Activated T-cell treated with anti-CD3 and anti-CD28 coated beads for 1 hour (primary cell): ENCODE measurements around the gene RUBCNL.

Experiments
- DNase-seq: peaks from one replicate; pipeline ENCODE4 v3.0.0-alpha.2; 2020; ENCODE audit warnings: low read depth

RUBCNL gene

GRCh38 chr13:46304546-46304945 lies 82.5 kb downstream of the RUBCNL start:
- no peak for DNase-seq

GRCh38 chr13:46303742-46304385 lies 83.2 kb downstream of the RUBCNL start:
- no peak for DNase-seq

DNA sequence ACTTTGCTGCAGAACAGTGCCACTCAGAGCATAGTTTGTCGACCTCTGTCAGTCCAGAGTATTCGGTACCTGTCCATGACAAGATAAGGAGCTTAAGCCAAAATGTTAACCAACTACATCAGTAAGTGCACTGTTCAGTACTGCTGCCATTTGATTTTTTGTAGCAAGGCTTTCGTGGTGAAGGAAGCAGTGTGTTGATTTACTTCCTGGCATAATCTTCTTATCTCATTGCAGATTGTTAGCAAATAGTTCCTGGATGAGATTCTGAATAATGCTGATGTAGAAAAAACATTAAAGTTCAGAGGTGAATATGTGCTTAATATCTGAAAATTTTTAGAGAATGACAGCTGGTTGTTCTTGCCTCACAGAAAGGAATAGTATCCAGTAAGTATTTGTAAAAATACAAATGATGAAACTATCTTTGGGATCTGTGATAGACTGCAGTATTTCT lies 89.7 kb downstream of the RUBCNL start:
- no peak for DNase-seq

DNA sequence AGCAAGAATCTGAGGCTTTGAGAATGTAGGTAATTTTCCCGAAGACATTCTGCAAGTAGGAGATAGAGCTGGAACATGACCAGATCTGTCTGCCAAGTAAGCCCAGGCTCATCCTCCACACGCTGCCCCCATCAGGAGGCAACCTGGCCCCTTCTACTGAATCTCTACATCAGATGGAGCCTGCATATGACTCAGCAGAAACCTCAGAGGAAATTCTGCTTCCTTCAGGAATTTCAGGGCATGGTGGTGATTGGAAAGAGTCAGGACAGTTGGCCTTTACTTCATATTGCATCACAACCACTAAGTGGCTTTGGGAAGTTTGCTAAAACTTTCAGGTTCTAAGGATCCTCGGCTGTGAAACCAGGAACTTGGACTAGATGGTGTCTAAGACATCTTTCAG lies 90.1 kb downstream of the RUBCNL start:
- no peak for DNase-seq

DNA sequence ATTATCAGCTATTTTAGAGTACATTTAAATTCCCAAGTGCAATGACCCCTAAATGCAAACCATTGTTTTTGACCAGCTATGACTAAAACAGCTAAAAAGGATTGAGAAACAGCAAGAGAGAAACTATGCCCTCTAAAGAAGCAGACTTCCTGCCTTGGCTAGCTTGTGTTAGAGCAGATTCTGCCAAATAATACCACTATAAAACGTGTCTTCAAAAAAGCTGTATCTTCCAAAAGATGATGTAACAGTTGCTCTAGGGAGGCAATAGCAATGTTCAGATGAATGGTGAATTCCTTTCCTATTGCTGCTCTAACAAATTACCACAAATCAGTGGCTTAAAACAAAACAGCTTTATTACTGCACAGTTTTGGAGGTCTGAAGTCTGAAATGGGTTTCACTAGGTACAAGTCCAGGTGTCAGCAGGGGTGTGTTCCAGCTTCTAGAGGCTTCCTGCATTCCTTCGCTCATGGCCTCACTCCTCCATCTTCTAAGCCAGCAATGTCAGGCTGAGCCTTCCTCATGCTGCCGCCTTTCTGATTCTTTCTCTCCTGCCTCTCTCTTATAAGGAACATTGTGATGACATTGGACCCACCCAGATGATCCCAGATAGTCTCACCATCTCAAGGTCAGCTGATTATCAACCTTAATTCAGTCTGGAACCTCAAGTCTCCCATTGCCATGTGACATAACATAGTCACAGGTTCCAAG lies 90.8 kb downstream of the RUBCNL start:
- no peak for DNase-seq

DNA sequence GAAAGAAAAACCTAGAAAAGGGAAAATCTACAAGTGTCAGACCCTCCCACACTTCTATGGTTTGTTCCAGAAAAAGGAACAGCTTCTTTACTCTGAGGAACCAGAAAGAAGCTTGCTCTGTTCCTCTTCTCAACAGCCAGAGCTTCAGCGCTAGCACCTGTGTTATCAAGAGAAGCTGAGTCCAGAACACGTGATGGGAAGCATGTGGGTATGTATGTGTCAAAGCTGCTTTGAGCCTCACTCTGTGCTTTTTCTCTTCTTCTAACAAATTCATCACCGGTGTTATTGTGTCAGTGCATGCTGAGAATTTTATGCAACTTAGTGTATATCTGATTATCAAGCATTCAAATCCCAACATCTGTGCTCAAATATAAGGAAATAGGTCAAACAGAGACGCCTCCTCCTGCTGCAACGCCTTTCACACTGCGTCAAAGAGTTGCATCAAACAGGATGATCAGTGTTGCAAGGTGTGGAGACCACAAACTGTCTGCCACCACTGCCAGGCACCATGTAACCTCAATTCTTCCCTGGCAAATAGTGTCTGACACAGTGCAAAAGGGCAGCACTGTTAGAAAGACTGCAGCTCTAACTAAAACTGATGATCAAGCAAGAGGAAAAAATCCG lies 91.4 kb downstream of the RUBCNL start:
- DNase-seq, result peak; percentile 23

- no peak for DNase-seq
Measured at GRCh38 chr13:46293436-46293835, 93.6 kb downstream of the RUBCNL start.
